NCI-H2196 (cell line): Measurements from ENCODE around the gene ZNF774.
A peak's percentile ranks its signal among the peaks of the same experiment; 100 is the strongest.
"Not testable (repeated sequence)": the region's sequence is repeated elsewhere in the genome, so short reads cannot be mapped to it uniquely, and the experiment has no call there.

ENCODE experiments used
- DNase-seq: peaks from one replicate; lab custom pipeline; 2025; ENCODE audit not compliant: unreplicated experiment; lab: John Stamatoyannopoulos, UW

Gene ZNF774

GRCh38 chr15:90388462-90389380 is 36.6 kb downstream of the ZNF774 start:
- no peak for DNase-seq

DNA sequence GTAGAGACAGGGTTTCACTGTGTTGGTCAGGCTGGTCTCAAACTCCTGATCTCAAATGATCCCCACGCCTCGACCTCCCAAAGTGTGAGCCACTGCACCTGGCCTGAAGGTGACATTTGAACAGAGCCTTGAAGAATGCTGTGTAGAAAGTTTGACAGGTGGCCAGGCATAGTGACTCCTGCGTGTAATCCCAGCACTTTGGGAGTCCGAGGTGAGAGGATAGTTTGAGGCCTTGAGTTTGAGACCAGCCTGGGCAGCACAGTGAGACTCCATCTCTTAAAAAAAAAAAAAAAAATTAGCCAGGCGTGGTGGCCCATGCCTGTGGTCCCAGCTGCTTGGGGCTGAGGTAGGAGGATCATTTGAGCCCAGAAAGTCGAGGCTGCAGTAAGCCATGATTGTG is 37.4 kb downstream of the ZNF774 start:
- DNase-seq, result no peak

- DNase-seq, result no peak
Observed at GRCh38 chr15:90393040-90393439, 41.0 kb downstream of the ZNF774 start.

- no peak for DNase-seq
Observed at GRCh38 chr15:90394074-90394473, 42.0 kb downstream of the ZNF774 start.

DNA sequence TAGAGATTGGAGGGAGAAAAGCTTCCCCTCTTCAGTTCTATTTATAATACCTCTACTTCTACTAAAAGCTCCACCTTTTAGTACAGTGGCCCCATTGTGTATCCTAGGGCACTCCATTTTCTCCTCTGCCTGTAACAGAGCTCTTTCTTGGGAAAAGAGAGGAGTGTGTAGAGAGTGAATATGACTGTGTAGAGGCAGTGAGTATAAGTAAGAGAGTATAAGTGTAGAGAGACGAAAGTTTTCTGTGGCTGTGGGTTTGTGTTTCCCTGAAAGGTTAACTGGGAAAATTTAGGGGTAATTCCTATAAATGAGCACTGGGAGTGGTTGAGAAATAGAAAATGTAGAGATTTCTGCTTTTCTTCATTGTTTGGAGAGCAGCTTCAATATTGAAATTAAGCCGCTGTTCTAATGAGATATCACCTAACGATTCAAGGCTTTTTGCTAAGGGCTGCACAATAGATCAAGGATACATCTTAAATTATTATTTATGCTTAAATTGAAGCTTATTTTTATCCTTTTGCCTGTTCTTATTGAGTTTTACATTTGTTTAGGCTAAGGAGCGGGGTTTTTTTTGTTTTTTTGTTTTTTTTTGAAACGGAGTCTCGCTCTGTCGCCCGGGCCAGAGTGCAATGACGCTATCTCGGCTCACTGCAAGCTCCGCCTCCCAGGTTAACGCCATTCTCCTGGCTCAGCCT is 42.8 kb downstream of the ZNF774 start:
- DNase-seq, result no peak

DNA sequence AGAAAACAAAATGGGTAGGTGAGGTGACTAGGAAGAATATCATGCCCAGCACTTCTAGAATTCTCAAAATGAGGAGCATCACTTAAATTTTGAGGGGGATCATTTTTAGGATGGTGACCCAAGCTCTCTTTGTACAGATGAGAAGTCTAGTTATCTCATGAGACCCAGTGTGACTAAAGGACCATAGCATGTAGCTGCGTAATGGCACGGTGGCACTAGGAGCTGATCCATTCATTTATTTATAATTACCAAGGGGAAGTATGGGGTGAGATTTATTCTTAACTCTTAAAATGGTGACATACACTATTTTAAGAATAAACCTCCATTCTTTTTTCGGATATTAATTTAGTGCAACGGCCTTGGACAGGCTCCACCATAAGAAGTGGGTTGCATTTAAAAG is 44.2 kb downstream of the ZNF774 start:
- DNase-seq, result no peak

DNA sequence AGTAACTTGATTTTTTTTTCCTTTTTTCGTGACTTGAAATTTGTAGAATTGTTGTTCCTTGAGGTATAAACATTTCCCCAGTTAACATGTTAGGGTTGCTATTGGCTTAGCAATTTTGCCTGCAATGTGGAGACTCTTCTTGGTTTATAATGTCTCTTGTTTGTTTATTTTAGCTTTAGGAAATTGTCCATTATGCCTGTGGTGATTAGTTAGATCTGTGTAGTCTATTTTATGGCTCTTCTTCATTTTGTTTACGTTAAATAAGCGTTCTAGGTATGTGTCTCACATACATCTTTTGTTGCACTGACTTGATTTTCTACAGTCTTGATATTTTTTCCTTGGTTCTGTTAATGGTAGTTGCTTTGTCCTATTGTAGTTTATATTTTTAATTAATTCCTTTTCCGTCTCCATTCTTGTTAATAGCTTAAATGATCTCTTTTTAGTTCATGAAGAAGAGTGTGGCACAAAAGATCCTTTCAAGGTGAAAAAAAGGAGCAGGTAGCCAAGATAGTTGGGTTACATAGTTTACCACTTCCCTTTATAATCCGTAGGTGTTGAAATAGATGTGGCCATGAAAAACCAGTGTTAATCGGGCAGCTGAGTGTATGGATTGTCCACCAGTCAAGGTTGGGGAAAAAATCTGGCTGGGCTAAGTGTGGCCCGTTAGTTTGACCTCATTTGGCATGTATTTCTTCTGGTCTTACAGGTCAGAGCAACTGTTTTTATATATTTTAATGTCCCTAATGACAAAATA is 48.1 kb downstream of the ZNF774 start:
- no peak for DNase-seq

DNA sequence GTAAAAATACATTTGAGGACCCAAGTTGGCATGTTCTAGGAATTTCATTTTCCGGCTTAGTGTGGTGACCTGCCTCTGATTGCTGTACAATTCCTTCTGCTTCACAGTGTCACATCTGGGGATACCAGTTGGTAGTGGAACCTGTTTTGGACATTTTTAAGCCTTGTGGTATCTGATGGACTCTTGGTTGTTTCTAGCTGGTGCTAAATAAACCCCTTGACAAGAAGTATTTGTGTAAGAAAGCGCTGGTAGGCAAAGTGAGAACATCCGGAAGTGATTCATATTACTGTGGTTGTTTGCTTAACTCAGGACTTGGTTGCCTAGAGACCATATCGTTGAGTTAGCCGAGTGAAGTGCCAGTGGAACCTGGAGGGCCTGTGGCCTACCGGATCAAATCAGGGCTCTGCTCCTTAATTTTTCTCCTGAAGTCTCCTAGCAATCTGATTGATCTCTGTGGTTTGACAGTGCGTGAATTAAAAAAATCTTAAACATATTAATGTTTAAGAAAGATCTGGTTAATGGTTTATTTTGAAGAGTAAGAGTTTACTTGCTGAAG is 48.8 kb downstream of the ZNF774 start:
- DNase-seq, result peak; percentile 76

- no peak for DNase-seq
Observed at GRCh38 chr15:90401495-90401894, 49.4 kb downstream of the ZNF774 start.

GRCh38 chr15:90402223-90402622 is 50.1 kb downstream of the ZNF774 start:
- peak; percentile 24 for DNase-seq

- DNase-seq, result no peak
Observed at GRCh38 chr15:90402767-90403166, 50.7 kb downstream of the ZNF774 start.

DNA sequence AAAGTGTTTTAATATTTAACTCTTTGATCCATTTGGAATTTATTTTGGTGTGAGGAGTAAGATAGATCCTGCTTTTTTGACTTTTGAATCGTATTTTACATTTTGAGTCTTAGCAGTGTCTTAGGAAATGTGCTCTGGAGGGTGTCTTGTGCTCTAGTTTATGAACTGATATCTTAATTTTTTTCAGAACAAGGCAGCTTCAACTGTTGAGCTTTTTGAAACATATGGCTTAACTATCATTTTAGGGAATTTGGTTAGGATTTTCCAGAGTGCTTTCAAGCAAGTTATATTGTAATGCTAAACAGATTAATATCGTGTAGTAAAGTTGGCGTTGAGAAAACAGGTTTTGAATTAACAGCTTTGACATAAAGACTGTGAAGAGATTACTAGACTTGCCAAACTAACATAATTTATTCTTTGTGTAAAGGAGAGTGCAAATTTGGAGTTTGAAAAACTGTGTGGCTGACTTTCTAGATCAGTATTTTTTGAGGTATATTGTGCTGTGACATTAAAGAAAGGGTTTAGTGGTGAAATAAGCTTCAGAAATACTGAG is 53.0 kb downstream of the ZNF774 start:
- DNase-seq, result no peak

- DNase-seq, result no peak
Observed at GRCh38 chr15:90407336-90407735, 55.3 kb downstream of the ZNF774 start.

GRCh38 chr15:90407871-90408317 is 55.8 kb downstream of the ZNF774 start:
- no peak for DNase-seq

DNA sequence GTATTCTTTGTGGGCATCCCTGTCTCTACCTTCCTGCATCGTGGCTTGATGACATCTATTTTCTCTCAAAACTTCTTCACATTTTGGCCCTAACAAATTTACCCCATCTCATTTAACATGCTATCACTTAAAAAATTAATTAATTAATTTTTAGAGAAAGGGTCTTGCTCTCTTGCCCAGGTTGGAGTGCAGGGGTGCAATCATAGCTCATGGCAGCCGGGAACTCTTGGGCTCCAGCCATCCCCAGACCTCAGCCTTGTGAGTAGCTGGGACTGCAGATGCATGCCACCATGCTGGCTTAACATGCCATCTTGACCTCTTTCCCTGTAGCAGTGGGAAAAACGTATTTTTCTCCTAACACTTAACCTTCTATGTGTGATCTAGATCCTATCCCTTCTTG is 56.6 kb downstream of the ZNF774 start:
- DNase-seq, result no peak

DNA sequence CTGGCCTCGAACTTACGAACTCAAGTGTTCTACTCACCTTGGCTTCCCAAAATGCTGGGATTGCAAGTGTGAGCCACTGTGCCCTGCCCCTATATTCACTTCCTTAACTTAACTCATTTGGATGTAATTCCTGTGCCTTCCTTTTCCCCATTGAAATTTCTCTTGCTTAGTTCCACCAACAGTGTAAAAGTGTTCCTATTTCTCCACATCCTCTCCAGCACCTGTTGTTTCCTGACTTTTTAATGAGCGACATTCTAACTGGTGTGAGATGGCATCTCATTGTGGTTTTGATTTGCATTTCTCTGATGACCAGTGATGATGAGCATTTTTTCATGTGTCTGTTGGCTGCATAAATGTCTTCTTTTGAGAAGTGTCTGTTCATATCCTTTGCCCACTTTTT is 57.5 kb downstream of the ZNF774 start:
- DNase-seq, result not testable (repeated sequence)

- not testable (repeated sequence) for DNase-seq
Observed at GRCh38 chr15:90410316-90410715, 58.2 kb downstream of the ZNF774 start.

DNA sequence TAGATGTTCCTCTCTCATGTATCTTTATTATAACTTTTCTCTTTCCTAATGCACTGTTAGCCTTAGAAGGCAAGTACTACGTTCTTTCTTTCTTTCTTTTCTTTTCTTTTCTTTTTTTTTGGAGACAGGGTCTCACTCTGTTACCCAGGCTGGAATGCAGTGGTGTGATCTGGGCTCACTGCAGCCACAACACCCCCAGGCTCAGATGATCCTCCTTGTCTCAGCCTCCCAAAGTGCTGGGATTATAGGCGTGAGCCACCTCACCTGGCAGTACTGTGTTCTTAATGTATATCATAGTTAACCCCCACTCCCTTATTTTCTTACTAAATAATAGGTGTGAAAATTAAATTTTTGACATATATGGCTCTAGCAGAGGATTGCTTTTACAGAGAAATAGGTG is 59.1 kb downstream of the ZNF774 start:
- no peak for DNase-seq
